GM12878 (cell line): ENCODE results near the gene NSMCE4A.
"Not testable (repeated sequence)": the region's sequence is repeated elsewhere in the genome, so short reads cannot be mapped to it uniquely, and the experiment has no call there.

Experiments used
- EZH2 ChIP-seq: IDR thresholded peaks from 2 replicates; pipeline ENCODE4 v1.6.1; 2012; ENCODE audit warnings: low read depth, mild to moderate bottlenecking, control low read depth, inconsistent platforms, low read length, borderline replicate concordance; ENCODE audit not compliant: control insufficient read depth
- FOS ChIP-seq: IDR thresholded peaks from 3 replicates; pipeline ENCODE4 v1.6.1; 2011; ENCODE audit warnings: borderline replicate concordance; ENCODE audit not compliant: insufficient read length; ENCODE audit errors: extremely low read depth
- PML ChIP-seq: IDR thresholded peaks from 2 replicates; pipeline ENCODE4 v1.6.1; 2012; ENCODE audit warnings: low read length, inconsistent platforms
- RAD21 ChIP-seq: IDR thresholded peaks from 2 replicates; pipeline ENCODE4 v1.6.1; 2011; ENCODE audit warnings: mild to moderate bottlenecking, low read depth, low read length, moderate library complexity; ENCODE audit not compliant: insufficient read depth
- TF ChIP-seq, protein P1 (sequence below), 3 experiments: IDR thresholded peaks in 2 of 3; conservative IDR thresholded peaks in 1 of 3; 2 replicates each; pipeline ENCODE4 v1.5.1; 2011; ENCODE audit warnings: low read depth in 3 of 3, low read length in 3 of 3, mild to moderate bottlenecking in 3 of 3, control low read depth in 2 of 3, moderate library complexity in 2 of 3, inconsistent platforms in 1 of 3, mixed read lengths in 1 of 3; ENCODE audit not compliant: control insufficient read depth in 2 of 3, insufficient read depth in 1 of 3; ENCODE audit errors: extremely low read depth in 1 of 3
- TF ChIP-seq, protein P2 (sequence below): fragments of 450-650 bp; formaldehyde crosslinking; IDR thresholded peaks from 2 replicates; pipeline ENCODE4 v1.5.0; 2022; ENCODE audit warnings: mild to moderate bottlenecking, missing genetic modification characterization

DNA sequence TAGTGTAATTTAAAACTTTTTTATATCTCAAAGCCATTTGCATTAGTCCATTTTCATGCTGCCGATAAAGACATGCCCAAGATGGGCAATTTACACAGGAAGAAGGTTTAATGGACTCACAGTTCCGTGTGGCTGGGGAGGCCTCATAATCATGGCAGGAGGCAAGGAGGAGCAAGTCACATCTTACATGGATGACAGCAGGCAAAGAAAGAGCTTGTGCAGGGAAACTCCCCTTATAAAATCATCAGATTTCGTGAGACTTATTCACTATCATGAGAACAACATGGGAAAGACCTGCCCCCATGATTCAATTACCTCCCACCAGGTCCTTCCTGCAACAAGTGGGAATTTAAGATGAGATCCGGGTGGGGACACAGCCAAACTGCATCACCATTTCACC lies 16.7 kb upstream of the NSMCE4A start:
- TF ChIP-seq EZH2, PML, FOS, RAD21: not testable (repeated sequence)
- TF ChIP-seq, protein P1, sequence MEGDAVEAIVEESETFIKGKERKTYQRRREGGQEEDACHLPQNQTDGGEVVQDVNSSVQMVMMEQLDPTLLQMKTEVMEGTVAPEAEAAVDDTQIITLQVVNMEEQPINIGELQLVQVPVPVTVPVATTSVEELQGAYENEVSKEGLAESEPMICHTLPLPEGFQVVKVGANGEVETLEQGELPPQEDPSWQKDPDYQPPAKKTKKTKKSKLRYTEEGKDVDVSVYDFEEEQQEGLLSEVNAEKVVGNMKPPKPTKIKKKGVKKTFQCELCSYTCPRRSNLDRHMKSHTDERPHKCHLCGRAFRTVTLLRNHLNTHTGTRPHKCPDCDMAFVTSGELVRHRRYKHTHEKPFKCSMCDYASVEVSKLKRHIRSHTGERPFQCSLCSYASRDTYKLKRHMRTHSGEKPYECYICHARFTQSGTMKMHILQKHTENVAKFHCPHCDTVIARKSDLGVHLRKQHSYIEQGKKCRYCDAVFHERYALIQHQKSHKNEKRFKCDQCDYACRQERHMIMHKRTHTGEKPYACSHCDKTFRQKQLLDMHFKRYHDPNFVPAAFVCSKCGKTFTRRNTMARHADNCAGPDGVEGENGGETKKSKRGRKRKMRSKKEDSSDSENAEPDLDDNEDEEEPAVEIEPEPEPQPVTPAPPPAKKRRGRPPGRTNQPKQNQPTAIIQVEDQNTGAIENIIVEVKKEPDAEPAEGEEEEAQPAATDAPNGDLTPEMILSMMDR (IDR thresholded peaks at IDR 0.05 in 2 of 3, conservative IDR thresholded peaks at IDR 0.05 in 1 of 3; ENCODE audit: control insufficient read depth in 2 of 3, extremely low read depth in 1 of 3, insufficient read depth in 1 of 3, low read depth in 3 of 3, low read length in 3 of 3), result not testable (repeated sequence)
- TF ChIP-seq, protein P2, sequence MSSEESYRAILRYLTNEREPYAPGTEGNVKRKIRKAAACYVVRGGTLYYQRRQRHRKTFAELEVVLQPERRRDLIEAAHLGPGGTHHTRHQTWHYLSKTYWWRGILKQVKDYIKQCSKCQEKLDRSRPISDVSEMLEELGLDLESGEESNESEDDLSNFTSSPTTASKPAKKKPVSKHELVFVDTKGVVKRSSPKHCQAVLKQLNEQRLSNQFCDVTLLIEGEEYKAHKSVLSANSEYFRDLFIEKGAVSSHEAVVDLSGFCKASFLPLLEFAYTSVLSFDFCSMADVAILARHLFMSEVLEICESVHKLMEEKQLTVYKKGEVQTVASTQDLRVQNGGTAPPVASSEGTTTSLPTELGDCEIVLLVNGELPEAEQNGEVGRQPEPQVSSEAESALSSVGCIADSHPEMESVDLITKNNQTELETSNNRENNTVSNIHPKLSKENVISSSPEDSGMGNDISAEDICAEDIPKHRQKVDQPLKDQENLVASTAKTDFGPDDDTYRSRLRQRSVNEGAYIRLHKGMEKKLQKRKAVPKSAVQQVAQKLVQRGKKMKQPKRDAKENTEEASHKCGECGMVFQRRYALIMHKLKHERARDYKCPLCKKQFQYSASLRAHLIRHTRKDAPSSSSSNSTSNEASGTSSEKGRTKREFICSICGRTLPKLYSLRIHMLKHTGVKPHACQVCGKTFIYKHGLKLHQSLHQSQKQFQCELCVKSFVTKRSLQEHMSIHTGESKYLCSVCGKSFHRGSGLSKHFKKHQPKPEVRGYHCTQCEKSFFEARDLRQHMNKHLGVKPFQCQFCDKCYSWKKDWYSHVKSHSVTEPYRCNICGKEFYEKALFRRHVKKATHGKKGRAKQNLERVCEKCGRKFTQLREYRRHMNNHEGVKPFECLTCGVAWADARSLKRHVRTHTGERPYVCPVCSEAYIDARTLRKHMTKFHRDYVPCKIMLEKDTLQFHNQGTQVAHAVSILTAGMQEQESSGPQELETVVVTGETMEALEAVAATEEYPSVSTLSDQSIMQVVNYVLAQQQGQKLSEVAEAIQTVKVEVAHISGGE (CRISPR knock-in tag), result not testable (repeated sequence)
